ENCODE measurements around the gene SLCO2B1.
A peak's percentile ranks its signal among the peaks of the same experiment; 100 is the strongest.
"Not testable (repeated sequence)": the region's sequence is repeated elsewhere in the genome, so short reads cannot be mapped to it uniquely, and the experiment has no call there.

SLCO2B1 gene, protein sequence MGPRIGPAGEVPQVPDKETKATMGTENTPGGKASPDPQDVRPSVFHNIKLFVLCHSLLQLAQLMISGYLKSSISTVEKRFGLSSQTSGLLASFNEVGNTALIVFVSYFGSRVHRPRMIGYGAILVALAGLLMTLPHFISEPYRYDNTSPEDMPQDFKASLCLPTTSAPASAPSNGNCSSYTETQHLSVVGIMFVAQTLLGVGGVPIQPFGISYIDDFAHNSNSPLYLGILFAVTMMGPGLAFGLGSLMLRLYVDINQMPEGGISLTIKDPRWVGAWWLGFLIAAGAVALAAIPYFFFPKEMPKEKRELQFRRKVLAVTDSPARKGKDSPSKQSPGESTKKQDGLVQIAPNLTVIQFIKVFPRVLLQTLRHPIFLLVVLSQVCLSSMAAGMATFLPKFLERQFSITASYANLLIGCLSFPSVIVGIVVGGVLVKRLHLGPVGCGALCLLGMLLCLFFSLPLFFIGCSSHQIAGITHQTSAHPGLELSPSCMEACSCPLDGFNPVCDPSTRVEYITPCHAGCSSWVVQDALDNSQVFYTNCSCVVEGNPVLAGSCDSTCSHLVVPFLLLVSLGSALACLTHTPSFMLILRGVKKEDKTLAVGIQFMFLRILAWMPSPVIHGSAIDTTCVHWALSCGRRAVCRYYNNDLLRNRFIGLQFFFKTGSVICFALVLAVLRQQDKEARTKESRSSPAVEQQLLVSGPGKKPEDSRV

GRCh38 chr11:75150879-75151278 lies at the start of gene SLCO2B1:
Gene SLCO2B1 (plus strand): TSS chr11:75151107. CDS start chr11:75151382, 275 bp downstream.
- DNase-seq (ENCODE audit: low spot score) = no peak

- no peak for DNase-seq (ENCODE audit: low spot score)
Observed at GRCh38 chr11:75101424-75102128, 49.3 kb upstream of the SLCO2B1 start.

DNA sequence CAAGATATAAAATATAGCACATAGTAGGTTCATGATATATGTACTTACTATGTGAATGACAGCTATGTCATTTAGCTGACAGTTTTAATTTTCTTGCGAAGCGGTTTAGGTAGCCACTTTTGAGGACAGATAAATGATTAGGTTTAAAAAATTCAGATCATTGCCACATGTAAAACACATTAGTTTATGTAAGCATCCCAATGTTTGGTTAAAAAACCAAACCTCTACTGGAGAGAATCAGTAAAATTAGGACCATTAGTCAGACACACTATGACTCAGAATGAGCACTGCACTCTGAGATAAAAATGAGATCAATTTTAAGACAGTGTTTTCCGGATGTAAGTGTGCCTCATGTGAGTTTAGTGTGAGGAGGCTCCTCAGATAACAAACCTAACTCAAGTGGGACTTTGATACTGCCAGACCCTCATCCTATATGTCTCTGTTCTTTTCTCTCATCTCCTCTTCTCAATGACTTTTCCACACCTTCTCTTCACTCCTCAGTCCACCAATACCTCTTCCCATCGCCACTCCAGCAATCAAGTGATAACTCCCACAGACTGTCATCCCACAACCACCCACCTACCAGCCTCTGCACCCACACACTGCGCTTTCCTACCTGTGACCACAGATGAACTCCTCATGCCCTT lies 47.4 kb upstream of the SLCO2B1 start:
- peak; percentile 48 for DNase-seq (ENCODE audit: low spot score)

DNA sequence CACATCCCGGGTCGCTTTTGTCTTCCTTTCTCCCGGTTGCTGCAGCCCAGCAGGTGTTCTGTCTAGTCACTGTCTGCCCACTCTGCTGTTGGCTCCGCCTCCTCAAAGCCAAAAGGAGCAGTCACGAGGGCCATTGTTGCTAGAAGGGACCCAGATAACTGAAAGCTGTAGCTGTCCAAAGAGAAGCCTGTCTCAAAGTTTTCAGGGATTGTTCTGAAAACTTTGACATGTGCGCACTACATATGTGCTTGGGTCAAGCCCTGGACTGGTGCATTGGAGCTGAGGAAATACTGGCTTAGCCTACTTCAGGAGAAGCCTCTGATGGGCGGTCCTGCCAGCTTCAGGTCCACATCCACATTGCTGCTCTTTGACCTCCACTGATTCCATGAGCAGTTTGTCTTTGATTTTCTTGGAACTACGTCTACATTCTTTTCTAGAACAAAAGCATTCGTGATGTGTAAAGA lies 45.4 kb upstream of the SLCO2B1 start:
- no peak for DNase-seq (ENCODE audit: low spot score)

GRCh38 chr11:75105967-75106681 lies 44.8 kb upstream of the SLCO2B1 start:
- not testable (repeated sequence) for DNase-seq (ENCODE audit: low spot score)

GRCh38 chr11:75107187-75107586 lies 43.7 kb upstream of the SLCO2B1 start:
- DNase-seq (ENCODE audit: low spot score) = no peak

DNA sequence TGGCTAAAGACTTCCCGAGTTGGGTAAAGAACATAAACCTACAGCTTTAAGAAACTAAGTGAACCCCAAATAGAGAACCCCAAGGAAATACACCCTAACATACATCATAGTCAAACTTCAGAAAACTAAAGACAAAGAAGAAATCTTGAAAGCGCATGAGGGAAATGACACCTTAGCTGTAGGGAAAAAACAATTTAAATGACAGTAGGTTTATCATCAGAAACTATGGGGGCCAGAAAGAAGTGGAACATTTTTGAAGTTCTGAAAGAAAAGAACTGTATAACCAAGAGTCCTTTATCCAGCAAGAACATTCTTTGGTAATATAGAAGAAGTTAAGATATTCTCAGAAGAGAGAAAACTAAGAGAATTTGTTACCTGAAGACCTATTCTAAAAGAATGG lies 38.7 kb upstream of the SLCO2B1 start:
- no peak for DNase-seq (ENCODE audit: low spot score)

DNA sequence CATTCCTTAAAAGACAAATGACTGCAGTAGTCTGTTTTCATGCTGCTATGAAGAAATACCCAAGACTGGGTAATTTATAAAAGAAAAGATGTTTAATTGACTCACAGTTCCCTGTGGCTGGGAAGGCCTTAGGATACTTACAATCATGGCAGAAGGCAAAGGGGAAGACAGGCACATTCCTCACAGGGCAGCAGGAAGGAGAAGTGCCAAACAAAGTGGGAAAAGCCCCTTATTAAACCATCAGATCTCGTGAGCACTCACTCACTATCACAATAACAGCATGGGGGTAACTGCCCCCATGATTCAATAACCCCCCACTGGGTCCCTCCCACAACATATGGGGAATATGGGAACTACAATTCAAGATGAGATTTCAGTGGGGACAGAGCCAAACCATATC lies 37.9 kb upstream of the SLCO2B1 start:
- DNase-seq (ENCODE audit: low spot score) = no peak

DNA sequence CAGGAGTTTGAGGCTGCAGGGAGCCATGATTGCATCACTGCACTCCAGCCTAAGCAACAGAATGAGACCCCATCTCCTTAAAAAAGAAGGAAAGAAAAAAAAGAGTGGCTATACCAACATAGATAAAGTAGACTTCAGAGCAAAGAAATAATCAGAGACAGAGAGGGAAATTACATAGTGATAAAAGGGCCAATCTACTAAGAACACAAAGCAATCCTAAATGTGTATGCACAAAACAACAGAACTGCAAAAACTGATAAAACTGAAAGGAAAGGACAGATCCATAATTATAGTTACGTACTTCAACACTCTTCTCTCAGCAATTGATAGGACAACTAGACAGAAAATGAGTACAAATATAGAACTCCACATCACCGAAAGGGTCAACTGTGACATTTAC lies 36.4 kb upstream of the SLCO2B1 start:
- no peak for DNase-seq (ENCODE audit: low spot score)

DNA sequence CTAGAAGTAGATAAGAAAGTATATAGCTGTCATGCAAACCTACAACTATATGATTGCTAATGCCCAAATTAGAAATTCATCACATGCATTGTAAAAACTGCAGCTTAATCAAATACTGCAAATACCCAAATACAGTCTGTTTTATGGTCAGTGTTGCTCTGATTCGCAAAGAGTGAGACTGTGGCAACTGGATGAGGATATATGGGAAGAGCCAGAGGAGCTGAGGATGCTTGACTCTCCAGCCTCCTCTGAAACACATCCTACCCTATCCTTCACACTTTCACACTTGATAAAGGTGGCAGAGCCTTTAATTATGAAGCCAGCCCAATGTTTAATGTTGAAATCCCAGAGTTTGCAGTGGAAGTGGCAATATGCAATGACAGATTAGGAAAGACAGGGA lies 32.3 kb upstream of the SLCO2B1 start:
- DNase-seq (ENCODE audit: low spot score) = no peak

DNA sequence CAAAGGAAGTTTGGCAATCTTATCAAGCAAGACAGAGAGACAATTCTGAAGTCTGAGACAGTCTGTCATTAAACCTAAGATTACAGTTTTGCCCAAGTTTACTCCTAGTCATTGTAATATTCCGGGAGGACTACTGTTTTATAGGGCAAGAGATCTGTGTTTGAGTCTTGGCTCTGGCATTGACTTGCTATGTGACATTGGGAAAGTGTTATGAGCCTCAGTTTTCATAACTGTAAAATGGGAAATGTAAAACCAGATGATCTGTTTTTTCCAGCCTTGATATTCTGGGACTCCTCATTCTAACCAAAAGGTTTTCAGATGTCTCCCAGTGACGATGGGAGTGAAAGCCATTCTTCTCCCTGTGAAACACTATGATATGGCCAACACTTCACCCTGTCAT lies 24.3 kb upstream of the SLCO2B1 start:
- no peak for DNase-seq (ENCODE audit: low spot score)

- DNase-seq (ENCODE audit: low spot score) = no peak
Observed at GRCh38 chr11:75132080-75132479, 18.8 kb upstream of the SLCO2B1 start.

DNA sequence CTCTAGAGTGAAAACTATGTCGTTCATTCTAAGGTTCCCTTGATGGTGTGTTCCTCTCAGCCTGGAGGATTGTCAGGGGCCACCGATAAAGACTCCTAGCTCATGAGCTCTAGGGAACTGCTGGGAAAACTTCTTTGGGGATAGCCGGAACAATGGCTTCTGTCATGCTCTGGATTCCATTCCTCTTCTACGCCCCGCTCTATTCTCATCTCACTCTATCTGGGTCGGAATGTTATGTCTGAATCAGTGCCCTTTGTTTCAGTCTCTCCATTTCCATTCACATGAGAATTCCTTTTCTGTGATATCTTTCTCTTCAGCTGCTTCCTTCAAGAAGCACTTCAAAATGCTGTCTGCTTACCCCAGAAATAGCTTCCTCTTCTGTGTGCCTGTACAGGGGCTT lies 16.9 kb upstream of the SLCO2B1 start:
- DNase-seq (ENCODE audit: low spot score) = no peak

GRCh38 chr11:75135021-75135650 lies 15.8 kb upstream of the SLCO2B1 start:
- no peak for DNase-seq (ENCODE audit: low spot score)

DNA sequence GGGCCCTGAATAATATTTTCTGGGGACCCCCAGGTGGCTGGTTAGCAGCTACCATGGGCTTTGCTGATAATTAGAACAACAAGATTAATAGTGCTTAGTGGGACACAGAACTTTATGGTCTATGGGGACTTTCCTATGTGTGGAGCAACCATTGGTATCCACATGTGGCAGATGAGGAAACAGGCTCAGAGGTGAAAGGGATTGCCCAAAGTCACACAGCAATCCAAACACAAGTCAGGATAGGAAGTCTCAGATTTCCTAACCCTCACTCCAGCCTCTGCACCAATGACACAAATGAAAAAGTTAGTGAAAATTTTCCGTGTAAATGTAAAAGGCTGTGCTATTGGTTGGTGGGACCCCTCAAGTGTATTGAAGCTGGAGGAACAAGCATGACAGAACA lies 15.3 kb upstream of the SLCO2B1 start:
- DNase-seq (ENCODE audit: low spot score) = no peak

- peak; percentile 66 for DNase-seq (ENCODE audit: low spot score)
Observed at GRCh38 chr11:75140269-75141138, 10.4 kb upstream of the SLCO2B1 start.

- no peak for DNase-seq (ENCODE audit: low spot score)
Observed at GRCh38 chr11:75141166-75141565, 9.7 kb upstream of the SLCO2B1 start.

DNA sequence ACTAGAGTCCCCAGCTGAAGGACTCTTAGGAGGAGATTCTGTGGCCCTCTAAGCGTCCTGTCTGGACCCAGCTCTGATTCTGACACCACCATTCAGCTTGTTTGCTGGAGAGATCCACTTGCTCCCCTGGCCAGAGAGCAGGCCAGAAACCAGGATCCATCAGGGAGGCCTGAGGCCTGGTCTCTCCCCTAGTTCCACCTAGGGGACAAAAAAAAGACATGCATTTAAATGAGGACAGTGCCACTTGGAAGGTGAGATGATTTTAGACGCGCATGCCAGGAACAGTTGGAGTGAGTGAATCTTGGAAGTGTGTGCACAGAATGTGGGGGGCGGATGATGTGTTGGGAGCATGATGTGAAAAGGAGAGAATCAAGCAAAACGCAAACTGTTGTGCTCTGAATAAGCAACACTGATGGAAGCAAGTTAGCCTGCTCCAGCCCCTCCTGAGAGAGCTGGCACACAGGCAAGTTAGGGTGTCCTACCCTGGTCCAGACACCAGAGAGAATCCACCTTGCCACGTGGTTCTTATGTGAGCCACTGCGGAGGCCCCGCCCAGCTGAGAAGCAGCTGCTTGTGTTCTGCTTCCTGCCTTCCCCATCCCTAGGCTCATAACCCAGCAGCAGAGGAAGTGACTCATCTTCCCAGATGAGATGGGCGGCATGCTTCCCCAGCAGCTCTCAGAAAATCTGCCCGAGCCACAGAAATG lies 8.0 kb upstream of the SLCO2B1 start:
- DNase-seq (ENCODE audit: low spot score) = peak; percentile 98

GRCh38 chr11:75143420-75143731 lies 7.5 kb upstream of the SLCO2B1 start:
- no peak for DNase-seq (ENCODE audit: low spot score)

GRCh38 chr11:75144716-75145014 lies 6.2 kb upstream of the SLCO2B1 start:
- no peak for DNase-seq (ENCODE audit: low spot score)

Data from AG08395 (cell line).